ENCODE results near the gene CCNJL. TPM values are rescaled to one million over a fixed set of nuclear protein-coding genes. Genes with fewer than 3 reads are reported as not detected.

CCNJL gene
- total RNA-seq, 2 experiments from 2014 or later, result not detected

GRCh38 chr5:160285316-160285715 lies 27.0 kb downstream of the CCNJL start:
- ChIA-PET POLR2A (interaction anchor here (0.5 to 1.4 kb wide), 5 partner anchors 19 to 520 kb away, joined by 3 to 5 read pairs (median 3); no protein-coding TSS in a partner anchor), CTCF (ENCODE audit: unreplicated experiment) (no interaction called here)
- no peaks in the 10 kb centered on the region for H3K9me2 ChIP-seq (ENCODE audit: insufficient read depth, low read length)
- H3K27ac ChIP-seq (ENCODE audit: low read depth, low read length, poor library complexity, severe bottlenecking), result no peak overlapping the region
- no peak overlapping the region for H3K4me2 ChIP-seq (ENCODE audit: low read length)
- no peak overlapping the region for H2AFZ ChIP-seq (ENCODE audit: low read length)
- H3K79me2 ChIP-seq (ENCODE audit: insufficient read depth, low read depth, low read length), result no peaks in the 10 kb centered on the region
- H4K20me1 ChIP-seq (ENCODE audit: insufficient read depth, low read length), result no peaks in the 10 kb centered on the region
- H3K4me3 ChIP-seq (ENCODE audit: low read depth, low read length, poor library complexity, severe bottlenecking), result no peak overlapping the region
- no peak for DNase-seq (ENCODE audit: low spot score)
- TF ChIP-seq CTCF (conservative IDR thresholded peaks at IDR 0.05; ENCODE audit: low read length) (no peak), EZH2phosphoT487 (IDR thresholded peaks at IDR 0.05; ENCODE audit: borderline replicate concordance, low read depth, low read length) (no peak)
- H3K4me1 ChIP-seq (ENCODE audit: insufficient read depth, low read length, poor library complexity, severe bottlenecking), result no peaks in the 10 kb centered on the region
- intact Hi-C loops (cut with micrococcal nuclease; ENCODE audit: unreplicated experiment), result no loop called here
- BruUV-seq (replicated peaks), result no TSS peak
- H3K9me3 ChIP-seq (ENCODE audit: low read length), result no peaks in the 10 kb centered on the region
- no peaks in the 10 kb centered on the region for H3K36me3 ChIP-seq (ENCODE audit: insufficient read depth, low read length)

- BruUV-seq (replicated peaks), result no TSS peak
- no peak overlapping the region for H3K27ac ChIP-seq (ENCODE audit: low read depth, low read length, poor library complexity, severe bottlenecking)
- H3K36me3 ChIP-seq (ENCODE audit: insufficient read depth, low read length), result no peaks in the 10 kb centered on the region
- ChIA-PET POLR2A (interaction anchor here (0.6 to 1.0 kb wide), 4 partner anchors 33 to 370 kb away, joined by 3 to 5 read pairs (median 3); no protein-coding TSS in a partner anchor), CTCF (ENCODE audit: unreplicated experiment) (no interaction called here)
- no peaks in the 10 kb centered on the region for H3K9me3 ChIP-seq (ENCODE audit: low read length)
- no peak overlapping the region for H2AFZ ChIP-seq (ENCODE audit: low read length)
- no peaks in the 10 kb centered on the region for H3K79me2 ChIP-seq (ENCODE audit: insufficient read depth, low read depth, low read length)
- H3K9me2 ChIP-seq (ENCODE audit: insufficient read depth, low read length), result no peaks in the 10 kb centered on the region
- TF ChIP-seq EZH2phosphoT487 (IDR thresholded peaks at IDR 0.05; ENCODE audit: borderline replicate concordance, low read depth, low read length) (no peak), CTCF (conservative IDR thresholded peaks at IDR 0.05; ENCODE audit: low read length) (no peak)
- no peak overlapping the region for H3K4me3 ChIP-seq (ENCODE audit: low read depth, low read length, poor library complexity, severe bottlenecking)
- no peak overlapping the region for H3K4me2 ChIP-seq (ENCODE audit: low read length)
- H3K4me1 ChIP-seq (ENCODE audit: insufficient read depth, low read length, poor library complexity, severe bottlenecking), result no peaks in the 10 kb centered on the region
- intact Hi-C loops (cut with micrococcal nuclease; ENCODE audit: unreplicated experiment), result no loop called here
- no peak for DNase-seq (ENCODE audit: low spot score)
- H4K20me1 ChIP-seq (ENCODE audit: insufficient read depth, low read length), result no peaks in the 10 kb centered on the region
Observed at GRCh38 chr5:160284291-160284873, 28.0 kb downstream of the CCNJL start.

- Histone ChIP-seq H3K4me3 (ENCODE audit: low read depth, low read length, poor library complexity, severe bottlenecking) (no peak overlapping the region), H3K4me1 (ENCODE audit: insufficient read depth, low read length, poor library complexity, severe bottlenecking) (no peaks in the 10 kb centered on the region), H3K36me3 (ENCODE audit: insufficient read depth, low read length) (no peaks in the 10 kb centered on the region), H3K9me3 (ENCODE audit: low read length) (no peaks in the 10 kb centered on the region), H2AFZ (ENCODE audit: low read length) (no peak overlapping the region), H3K4me2 (ENCODE audit: low read length) (no peak overlapping the region), H4K20me1 (ENCODE audit: insufficient read depth, low read length) (no peaks in the 10 kb centered on the region), H3K27ac (ENCODE audit: low read depth, low read length, poor library complexity, severe bottlenecking) (no peak overlapping the region), H3K9me2 (ENCODE audit: insufficient read depth, low read length) (no peaks in the 10 kb centered on the region), H3K79me2 (ENCODE audit: insufficient read depth, low read depth, low read length) (no peaks in the 10 kb centered on the region)
- ChIA-PET POLR2A (interaction anchor here (0.6 kb wide), 1 partner anchor 18 kb away, joined by 3 read pairs; no protein-coding TSS in a partner anchor), CTCF (ENCODE audit: unreplicated experiment) (no interaction called here)
- DNase-seq (ENCODE audit: low spot score), result no peak
- TF ChIP-seq EZH2phosphoT487 (IDR thresholded peaks at IDR 0.05; ENCODE audit: borderline replicate concordance, low read depth, low read length), result no peak
- no peak for TF ChIP-seq CTCF (conservative IDR thresholded peaks at IDR 0.05; ENCODE audit: low read length)
- BruUV-seq (replicated peaks), result no TSS peak
- intact Hi-C loops (cut with micrococcal nuclease; ENCODE audit: unreplicated experiment), result no loop called here
Observed at GRCh38 chr5:160281275-160281674, 31.1 kb downstream of the CCNJL start.

All from OCI-LY7 (cell line).